Colonic mucosa (tissue), 4 donors: ENCODE measurements around the gene MGAT4A. TPM values are rescaled to one million over a fixed set of nuclear protein-coding genes. Genes with fewer than 3 reads are reported as not detected.
"Not testable (repeated sequence)": the region's sequence is repeated elsewhere in the genome, so short reads cannot be mapped to it uniquely, and the experiment has no call there.

Source experiments
- DNase-seq: peaks from one replicate; pipeline ENCODE4 v3.0.0-alpha.2; 2020
- H3K27ac ChIP-seq: fragments of 200-600 bp; one replicate; pipeline ENCODE4 v1.8.0; 2021
- H3K27me3 ChIP-seq: fragments of 200-600 bp; one replicate; pipeline ENCODE4 v1.8.0; 2021
- H3K36me3 ChIP-seq: fragments of 200-600 bp; one replicate; pipeline ENCODE4 v1.8.0; 2021
- H3K4me1 ChIP-seq: fragments of 200-600 bp; one replicate; pipeline ENCODE4 v1.8.0; 2021; ENCODE audit warnings: mild to moderate bottlenecking
- H3K4me3 ChIP-seq: fragments of 200-600 bp; one replicate; pipeline ENCODE4 v1.8.0; 2021
- H3K9ac ChIP-seq, 2 donors: one replicate each; pipeline ENCODE4 v1.7.0; 2013; ENCODE audit warnings: control low read depth in 2 of 2, low read depth in 2 of 2, low read length in 2 of 2
- H3K9me3 ChIP-seq: fragments of 200-600 bp; one replicate; pipeline ENCODE4 v1.8.0; 2021
- CTCF ChIP-seq: fragments of 200-600 bp; IDR thresholded peaks from one replicate; pipeline ENCODE4 v1.8.0; 2022; ENCODE audit warnings: antibody characterized with exemption, mild to moderate bottlenecking
- intact Hi-C: fragments of 100-400 bp; cut with DNase I; formaldehyde crosslinking; loops from one replicate; pipeline ENCODE4 v1.14.1; 2022
- total RNA-seq, 2 donors: library from RNA; stranded (reverse); fragmentation: NEBNext Ultra II Directional in 1 of 2; extraction: Animal tissue kit (Norgen Biotek cat#: 25700) in 1 of 2; gene quantifications; one replicate each; pipeline ENCODE4 v1.2.1, GENCODE V29; 2021
- donor health status: healthy.
- donor health status: DM: no; HTN: no; CAD: no.
- donor health status: DM: no; HTN: no; CAD: no.

Gene MGAT4A
- total RNA-seq, 2 donors from 2014 or later = 103 to 125 TPM

- Histone ChIP-seq H3K36me3 (no peaks in the 10 kb centered on the region), H3K4me3 (no peak overlapping the region), H3K9me3 (no peaks in the 10 kb centered on the region), H3K27ac (no peak overlapping the region), H3K27me3 (no peaks in the 10 kb centered on the region), H3K9ac (no peak overlapping the region), H3K4me1 (no peaks in the 10 kb centered on the region)
- intact Hi-C loops = no loop called here
- no peak for DNase-seq
- no peak for TF ChIP-seq CTCF
Measured at GRCh38 chr2:98664323-98664722, 66.6 kb downstream of the MGAT4A start.

- no peak for DNase-seq
- H3K9me3 ChIP-seq = no peaks in the 10 kb centered on the region
- no peak for TF ChIP-seq CTCF
- H3K27me3 ChIP-seq = no peaks in the 10 kb centered on the region
- H3K36me3 ChIP-seq = no peaks in the 10 kb centered on the region
- H3K27ac ChIP-seq = no peak overlapping the region
- no peak overlapping the region for H3K4me3 ChIP-seq
- H3K9ac ChIP-seq = no peak overlapping the region
- intact Hi-C loops = no loop called here
- H3K4me1 ChIP-seq = no peaks in the 10 kb centered on the region
Measured at GRCh38 chr2:98663511-98664090, 67.3 kb downstream of the MGAT4A start.

- H3K27ac ChIP-seq, DNase-seq: not testable (repeated sequence)
- intact Hi-C loops = loop anchor here (10.0 kb wide), 1 partner anchor 65 kb away; no protein-coding TSS in a partner anchor
Measured at GRCh38 chr2:98659491-98659840, 71.5 kb downstream of the MGAT4A start.

GRCh38 chr2:98658816-98659490, 72.0 kb downstream of the MGAT4A start:
- Histone ChIP-seq H3K4me1 (no peaks in the 10 kb centered on the region), H3K9me3 (no peaks in the 10 kb centered on the region), H3K27ac (no peak overlapping the region), H3K27me3 (no peaks in the 10 kb centered on the region), H3K36me3 (no peaks in the 10 kb centered on the region), H3K9ac (no peak overlapping the region), H3K4me3 (no peak overlapping the region)
- intact Hi-C loops = loop anchor here (10.0 kb wide), 1 partner anchor 66 kb away; no protein-coding TSS in a partner anchor
- TF ChIP-seq CTCF = no peak
- no peak for DNase-seq

More at GRCh38 chr2:98659491-98659840, 71.5 kb downstream of the MGAT4A start:
- H3K9ac ChIP-seq, H3K36me3 ChIP-seq, H3K9me3 ChIP-seq, H3K4me3 ChIP-seq, H3K27me3 ChIP-seq, H3K4me1 ChIP-seq: not testable (repeated sequence)

GRCh38 chr2:98656800-98657199, 74.1 kb downstream of the MGAT4A start:
- Histone ChIP-seq H3K27me3 (no peaks in the 10 kb centered on the region), H3K9me3 (no peaks in the 10 kb centered on the region), H3K4me3 (no peak overlapping the region), H3K9ac (no peak overlapping the region), H3K4me1 (no peaks in the 10 kb centered on the region), H3K36me3 (no peaks in the 10 kb centered on the region), H3K27ac (no peak overlapping the region)
- intact Hi-C loops = loop anchor here (10.0 kb wide), 1 partner anchor 68 kb away; no protein-coding TSS in a partner anchor
- no peak for DNase-seq
- no peak for TF ChIP-seq CTCF
